ENCODE results near the gene TEAD3.

TEAD3 gene

DNA sequence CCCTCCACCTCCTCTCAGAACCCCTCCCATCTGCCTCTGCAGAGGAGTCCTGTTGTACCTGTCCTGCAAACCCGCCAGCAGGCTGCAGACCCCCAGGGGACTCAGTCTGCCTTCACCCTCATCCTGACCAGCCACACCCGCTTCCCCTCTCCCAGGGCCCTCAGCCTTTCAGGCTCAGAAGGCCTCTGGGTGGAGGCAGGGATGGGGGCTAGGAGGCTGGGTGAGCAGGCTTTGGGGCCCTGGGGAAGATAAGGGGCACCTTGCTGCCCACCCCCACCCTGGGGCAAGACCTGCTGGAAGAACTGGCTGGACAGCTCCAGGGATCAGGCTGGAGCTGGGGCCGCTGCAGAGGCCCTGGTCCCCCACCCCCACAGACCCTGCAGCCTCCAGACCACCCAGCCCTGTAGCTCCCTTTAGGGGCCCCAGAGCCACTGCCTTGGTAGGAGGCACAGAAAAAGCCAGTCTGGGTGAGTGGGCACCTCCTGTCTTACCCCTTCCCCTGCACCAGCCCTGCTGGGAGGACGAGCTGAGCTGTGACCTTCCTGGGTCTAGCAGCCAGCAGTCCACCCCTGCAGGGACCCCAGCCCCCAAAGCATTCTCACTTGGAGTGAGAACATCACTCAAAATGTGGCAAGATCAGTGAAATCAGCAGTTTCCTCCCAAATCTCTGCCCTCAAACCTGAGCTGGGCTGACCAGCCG, 5.2 kb downstream of the TEAD3 start:
- no peak for DNase-seq (ENCODE audit: low read depth)

DNA sequence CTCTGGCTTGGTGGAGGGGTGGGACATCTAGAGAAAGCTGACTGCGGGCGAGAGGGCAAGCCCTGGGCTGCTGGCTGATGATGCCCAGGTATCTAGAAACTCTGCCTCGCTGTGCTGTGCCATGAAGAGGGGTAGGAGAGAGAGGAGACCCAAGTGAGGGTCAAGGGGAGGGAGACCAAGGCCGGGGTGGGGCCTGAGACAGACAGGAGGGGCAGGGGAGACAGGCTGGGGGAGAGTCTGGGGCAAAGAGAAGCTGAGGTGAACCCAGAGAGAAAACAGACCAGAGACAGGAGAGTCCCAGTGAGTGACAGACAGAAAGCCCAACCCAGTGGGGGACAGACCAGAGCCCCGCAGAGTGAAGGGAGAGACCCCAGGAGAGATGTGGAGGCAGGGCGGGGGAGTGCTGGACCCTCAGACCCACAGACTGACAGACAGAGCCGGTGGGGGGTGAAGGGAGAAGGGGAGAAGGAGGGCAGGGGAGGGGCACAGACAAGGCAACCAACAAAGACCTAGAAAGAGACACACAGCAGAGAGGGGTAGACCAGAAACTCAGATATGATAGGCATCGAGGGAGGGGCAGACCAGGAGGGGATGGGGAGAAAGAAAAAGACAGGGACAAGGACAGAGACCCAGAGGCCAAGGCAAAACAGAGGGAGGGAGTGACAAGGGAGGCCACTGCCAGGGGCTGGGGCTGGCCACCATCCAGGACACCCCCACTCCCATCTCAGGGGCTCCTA, 5.9 kb downstream of the TEAD3 start:
- no peak for DNase-seq (ENCODE audit: low read depth)

DNA sequence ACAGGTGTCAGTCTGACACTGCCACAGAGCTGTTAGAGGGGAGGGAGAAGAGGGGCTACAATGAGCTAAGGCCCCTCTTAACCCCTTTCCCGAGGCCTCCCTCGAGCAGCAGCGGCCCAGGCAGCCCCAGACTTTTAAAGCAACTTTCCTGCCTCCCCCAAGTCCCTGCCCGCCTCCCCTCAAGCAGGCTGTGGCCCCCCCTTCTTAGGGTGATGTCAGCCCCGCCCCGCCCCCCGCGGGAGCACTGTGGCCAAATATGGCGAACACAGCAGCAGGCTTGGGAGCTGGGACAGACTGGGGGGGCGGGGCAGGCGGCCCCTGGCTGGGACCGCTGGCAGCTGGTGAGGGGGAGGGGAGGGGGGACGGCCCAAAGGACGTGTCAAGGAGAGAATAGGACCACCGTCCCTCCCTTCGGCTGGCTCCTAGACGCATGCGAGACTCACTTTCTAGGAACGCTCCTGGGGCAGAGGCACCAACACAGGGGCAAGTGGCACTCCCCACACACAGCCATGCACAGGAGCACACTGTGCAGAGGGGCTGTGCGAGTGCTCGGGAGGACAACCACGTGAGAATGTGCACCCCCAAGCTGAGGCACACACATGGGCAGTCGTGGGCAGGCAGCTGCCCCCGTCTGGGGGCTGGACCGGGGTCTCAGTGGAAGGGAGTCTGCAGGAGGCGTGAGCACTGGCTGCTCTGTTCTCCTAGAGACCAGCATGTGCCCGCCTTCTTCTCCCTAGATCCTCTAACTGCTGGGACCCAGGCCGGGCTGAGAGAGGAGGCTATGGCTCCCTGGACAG, 6.7 kb downstream of the TEAD3 start:
- no peak for DNase-seq (ENCODE audit: low read depth)

DNA sequence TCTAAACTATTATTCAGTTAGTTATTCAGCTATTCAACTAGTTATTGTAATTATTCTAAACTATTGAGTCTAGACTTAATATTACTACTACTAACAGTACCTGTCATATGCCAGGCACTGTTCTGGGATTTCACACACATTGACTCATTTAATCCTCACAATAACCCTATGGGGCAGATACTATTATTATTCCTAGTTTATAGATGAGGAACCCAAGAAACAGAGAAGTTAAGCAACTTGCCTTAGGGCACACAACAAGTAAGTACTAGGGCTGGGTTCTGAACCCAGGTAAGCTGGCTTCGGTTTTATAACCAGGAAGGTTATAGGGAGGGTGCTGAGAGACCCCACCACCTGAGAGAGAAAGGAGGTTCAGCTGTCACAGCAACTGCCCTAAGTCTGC, 7.8 kb downstream of the TEAD3 start:
- no peak for DNase-seq (ENCODE audit: low read depth)

DNA sequence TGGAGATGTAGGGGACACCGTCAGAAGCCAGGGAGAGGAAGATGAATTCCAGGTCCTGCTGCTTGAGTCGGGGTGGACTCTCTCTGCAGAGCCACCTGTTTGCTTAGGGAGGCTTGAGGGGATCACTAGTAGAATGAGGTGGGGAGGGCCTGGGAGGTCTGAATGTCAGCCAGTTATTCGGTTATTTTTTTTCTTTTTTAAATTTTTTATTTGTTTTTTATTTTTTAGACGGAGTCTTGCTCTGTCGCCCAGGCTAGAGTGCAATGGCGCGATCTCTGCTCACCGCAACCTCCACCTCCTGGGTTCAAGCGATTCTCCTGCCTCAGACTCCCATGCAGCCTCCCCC, 8.4 kb downstream of the TEAD3 start:
- DNase-seq (ENCODE audit: low read depth): no peak

DNA sequence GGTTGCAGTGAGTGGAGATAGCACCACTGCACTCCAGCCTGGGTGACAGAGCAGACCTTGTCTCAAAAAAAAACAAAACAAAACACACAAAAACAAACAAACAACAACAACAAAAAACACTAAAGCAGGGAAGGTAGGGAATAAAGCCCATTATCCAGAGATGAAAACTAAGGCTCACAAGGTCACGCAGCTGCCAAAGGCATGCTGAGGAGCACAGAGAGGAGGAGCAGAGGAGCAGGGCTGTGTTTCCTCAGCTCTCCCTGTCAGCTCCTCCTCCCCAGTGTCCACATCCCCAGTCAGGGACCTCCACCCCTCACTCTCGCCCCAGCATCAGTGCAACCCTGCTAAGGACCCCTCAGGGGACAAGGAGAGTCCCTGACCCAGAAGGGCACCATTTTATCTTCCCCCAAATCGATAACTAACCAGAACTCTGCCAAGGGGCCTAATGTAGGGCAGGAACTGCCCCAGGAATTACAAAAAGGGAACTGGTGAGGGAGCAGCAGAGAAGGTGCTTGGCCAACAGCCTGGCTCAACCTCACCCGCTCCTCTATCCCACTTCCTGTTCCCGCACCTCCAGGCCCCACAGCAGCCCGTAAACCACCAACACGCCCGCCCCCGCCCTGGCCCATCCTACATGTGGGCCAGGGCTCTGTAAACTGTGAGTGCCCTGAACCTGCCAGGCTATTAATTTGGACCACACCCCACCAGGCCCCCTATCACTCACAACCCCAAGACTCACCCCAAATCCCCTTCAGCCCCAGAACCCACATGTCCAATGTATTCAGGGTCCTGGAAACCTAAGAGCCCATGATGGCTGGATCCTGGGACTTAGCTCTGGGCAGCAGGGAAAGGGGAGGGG, 9.0 kb downstream of the TEAD3 start:
- DNase-seq (ENCODE audit: low read depth): no peak

DNA sequence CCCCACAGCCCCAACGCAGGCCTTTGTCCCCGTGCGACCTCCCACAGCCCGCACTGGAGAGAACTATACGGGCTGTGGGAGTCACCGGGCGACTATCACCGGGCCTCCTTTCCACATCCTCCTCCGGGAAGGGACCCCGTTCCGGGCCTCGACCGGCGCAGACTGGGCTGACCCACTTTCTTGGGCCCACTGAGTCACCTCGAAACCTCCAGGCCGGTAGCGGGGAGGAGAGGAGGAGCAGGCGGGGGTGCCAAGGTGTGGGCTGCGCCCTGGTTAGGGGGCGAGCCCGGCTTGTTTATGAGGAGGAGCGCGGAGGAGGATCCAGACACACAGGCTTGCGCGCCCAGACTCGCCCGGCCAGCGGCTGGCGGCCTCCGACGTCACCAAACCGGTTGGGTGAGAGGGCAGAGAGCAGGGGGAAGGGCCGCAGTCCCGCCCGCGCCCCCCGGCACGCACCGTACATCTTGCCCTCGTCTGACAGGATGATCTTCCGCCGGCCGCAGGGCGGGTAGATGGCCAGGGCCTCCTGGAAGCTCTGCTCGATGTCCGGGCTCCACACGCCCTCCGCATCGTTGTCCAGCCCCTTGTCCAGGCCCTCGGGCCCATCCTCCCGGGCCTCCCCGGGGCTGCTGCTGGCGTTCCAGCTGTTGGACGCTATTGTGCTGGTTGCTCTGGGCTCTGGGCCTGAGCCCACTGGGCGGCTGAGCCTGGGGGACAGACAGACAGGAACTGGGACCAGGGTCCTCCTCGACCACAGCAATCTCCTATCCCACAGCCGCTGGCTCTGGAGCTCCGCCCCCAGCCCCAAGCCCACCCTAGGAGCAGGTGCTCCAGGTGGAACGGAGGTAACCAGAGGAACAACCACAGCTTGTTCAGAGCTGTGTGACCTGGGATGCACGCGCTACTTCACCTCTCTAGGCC, 10.6 kb downstream of the TEAD3 start:
- no peak for DNase-seq (ENCODE audit: low read depth)

DNA sequence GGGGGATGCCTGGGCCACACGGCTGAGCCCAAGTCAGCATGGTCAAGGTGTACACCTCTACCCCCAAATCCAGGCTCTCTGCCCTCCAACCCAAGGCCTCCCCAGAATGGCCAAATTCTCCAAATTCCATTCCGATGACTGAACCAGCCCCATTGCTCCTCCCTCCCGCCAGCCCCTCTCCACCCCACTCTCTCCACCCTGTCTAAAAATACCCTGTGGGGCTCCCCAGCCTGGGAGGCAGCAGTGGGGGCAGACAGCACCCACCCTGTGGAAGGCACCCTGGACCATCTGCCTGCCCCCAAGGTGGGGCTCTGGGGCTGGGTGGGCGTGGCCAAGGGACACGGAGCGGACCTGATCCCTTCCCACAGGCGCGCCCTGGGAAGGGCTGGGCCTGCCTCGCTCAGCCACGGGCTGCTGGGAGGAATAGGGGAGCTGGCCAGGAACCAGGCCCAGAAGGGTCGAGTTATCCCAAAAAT, 11.4 kb downstream of the TEAD3 start:
- no peak for DNase-seq (ENCODE audit: low read depth)

DNA sequence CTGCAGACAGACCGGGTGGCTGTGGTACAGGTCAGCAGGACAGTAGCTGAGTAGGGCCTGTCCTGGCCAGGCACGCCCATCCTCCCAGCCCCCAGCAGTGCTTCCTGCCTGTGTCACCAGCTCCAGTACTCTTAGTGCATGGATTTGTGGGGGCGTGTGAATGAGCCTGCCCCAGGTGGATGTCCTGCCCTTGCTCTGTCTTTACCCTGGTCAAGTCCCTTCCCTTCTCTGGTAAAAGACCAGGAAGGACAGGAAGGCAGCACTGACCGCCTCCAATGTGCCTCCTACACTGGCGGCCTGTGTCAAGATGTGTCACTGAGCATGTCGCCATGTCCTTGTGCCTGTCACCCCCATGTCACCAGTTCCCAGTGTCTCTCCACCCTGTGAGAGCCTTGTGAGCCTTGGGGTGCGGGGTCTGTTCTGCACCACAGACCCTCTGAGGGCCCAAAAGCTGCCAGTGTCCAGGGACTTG, 11.9 kb downstream of the TEAD3 start:
- no peak for DNase-seq (ENCODE audit: low read depth)

DNA sequence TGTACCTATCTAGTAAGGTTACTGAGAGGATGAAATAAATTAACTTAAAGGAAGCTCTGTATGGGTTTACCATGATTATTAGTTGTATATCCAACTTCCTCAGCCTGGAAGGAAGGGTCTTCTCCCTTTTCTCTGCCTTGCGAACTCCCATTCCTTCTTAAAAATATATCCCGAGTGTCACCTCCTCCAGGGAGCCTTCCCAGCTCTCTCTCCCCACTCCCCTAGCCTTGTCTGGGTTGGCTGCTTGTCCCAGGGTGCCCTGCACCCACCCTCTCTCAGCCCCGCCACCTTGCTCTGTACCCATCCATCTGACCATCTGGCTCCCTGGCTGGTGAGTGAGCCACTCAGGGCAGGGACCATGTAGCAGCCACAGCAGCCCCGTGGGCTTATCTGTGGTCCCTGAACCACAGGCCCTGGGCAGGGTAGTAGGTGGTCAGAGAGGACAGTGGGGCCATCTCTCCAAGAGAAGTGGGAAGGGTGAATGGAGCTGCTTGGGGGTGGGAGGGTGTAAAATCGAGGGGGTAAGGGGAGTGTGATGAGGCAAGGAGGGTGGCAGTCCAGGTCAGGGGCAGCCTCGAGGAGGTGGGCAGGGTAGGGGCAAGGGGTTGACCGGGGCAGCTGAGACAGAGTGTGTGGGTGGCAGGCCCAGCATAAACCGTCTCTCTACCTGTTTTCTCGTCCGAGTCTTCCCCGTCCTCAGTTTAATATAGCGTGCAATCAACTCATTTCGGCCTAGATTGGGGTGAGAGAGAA, 12.8 kb downstream of the TEAD3 start:
- DNase-seq (ENCODE audit: low read depth): no peak

DNA sequence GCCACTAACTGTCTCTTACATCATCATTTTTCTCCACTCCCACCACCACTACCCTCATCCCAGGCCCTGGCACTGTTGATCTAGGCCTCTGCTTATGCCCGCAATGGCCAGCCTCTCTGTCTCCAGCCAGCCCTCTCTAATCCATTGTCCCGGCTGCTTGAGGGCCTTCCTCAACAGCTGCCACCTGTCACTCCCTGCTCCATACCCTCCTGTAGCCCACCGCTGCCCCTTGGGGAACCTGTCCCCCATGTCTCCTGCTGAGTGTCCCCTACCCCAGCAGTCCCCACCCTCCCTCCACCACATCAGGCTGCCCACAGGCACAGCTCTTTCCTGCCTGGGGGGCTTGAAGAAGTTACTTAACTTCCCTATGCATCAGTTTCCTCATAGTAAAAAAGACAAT, 13.4 kb downstream of the TEAD3 start:
- no peak for DNase-seq (ENCODE audit: low read depth)

DNA sequence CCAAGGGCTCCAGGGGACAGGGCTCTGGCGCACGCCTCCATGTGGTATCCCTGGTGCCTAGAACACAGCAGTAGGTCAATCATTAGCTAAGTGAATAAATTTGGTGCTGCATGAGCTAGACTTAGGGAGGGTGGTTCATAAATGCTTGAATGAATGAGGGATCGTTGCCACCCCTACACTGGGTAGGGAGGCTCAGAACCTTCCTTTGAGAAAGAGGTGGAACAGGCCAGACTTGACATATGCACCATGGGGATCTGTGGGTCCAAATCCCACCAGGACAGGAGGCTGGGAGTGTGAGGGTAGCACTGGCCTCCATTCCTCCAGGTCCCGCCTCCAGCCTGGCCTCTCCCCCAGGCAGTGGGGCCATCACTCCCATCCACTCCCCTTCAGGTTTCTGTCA, 13.8 kb downstream of the TEAD3 start:
- no peak for DNase-seq (ENCODE audit: low read depth)

DNA sequence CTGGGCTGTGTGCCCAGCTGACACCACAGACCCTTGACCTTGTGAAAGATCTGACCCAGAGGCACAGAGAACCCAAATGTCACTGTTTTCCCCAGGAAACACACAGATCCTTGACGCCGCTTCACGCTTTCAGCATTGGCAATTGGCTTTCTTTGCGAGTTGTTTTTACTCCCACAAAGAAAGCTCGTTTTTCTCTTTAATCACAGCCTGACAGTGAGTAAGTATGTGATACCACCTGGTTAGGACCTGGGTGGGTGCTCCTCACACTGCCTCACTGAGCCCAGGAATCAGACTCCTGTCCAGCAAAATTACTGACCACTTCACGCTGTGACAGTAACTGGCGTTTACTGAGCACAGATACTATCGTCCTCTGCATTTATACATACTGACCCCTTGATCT, 15.7 kb downstream of the TEAD3 start:
- no peak for DNase-seq (ENCODE audit: low read depth)

DNA sequence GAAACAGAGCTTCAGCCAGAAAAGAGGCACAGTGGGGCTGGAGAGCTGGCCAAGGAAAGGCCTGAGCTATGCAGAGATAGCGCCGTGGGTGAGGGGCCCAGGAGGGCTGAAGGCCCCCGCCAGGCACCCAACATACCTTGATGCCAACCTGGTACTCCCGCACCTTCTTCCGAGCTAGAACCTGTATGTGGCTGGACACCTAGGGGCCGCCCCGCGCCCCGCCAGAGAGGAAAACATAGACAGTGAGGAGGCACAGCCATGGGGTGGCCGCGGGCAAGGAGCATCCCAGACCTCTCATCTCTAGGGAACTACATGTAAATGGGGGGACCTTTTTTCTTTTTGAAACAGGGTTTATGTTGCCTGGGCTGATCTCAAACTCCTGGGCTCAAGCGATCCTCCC, 16.7 kb downstream of the TEAD3 start:
- no peak for DNase-seq (ENCODE audit: low read depth)

DNA sequence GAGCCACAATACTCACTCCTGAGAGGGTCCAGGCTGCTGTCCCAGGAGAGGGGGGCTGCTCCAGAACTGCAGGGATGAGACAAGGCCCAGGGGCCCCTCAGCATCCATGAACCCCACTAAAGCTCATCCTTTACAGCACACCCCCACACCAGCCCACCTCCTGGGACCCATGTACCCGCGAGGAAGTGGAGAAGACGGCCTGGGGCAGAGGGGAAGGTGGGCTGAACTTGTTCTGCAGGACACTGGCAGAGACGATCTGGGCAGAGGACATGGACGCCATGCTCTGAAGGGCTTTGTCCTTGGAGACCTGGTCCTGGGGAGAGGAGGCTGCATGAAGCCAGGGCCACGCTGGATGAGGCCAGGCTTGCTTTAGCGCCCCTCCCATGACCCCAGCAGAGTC, 18.6 kb downstream of the TEAD3 start:
- DNase-seq (ENCODE audit: low read depth): no peak

DNA sequence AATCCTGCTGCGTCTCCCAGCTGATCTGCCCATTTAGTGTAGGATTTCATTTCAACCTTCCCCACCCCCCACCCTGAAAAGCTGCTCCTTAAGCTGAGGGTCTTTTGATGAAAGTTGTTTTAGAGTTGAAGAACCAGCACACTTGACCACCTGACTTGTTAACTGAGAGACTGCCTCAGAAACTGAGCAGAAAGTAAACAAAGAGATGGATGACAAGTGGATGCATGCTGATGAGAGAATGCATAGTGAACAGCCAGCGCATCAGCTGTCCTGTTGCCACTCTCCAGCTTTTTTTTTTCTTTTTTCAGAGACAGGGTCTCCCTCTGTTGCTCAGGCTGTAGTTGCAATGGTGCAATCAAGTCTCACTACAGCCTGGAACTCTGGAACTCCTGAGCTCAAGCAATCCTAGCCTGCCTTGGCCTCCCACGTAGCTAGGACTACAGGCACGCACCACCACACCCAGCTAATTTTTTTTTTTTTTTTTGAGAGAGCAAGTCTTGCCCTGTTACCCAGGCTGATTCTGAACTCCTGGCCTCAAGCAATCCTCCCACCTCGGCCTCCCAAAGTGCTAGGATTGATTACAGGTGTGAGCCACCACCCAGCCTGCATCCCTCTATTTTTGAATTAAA, 19.2 kb downstream of the TEAD3 start:
- DNase-seq (ENCODE audit: low read depth): no peak

DNA sequence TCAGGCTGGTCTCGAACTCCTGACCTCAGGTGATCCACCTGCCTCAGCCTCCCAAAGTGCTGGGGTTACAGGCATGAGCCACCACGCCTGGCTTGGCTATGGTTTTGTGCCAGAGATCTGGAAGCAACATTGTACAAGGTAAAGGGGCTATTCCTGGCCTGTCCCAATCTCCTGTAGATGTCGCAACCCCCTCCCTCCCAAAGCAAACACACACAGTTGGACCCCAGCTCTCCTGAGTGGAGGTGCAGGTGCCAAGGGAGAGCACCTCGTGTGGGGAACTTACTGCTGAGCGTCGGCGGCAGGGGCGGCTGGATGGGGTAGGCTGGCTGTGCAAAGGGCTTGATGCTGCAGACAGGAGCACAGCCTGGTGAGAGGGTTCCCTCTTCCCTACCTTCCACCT, 19.9 kb downstream of the TEAD3 start:
- no peak for DNase-seq (ENCODE audit: low read depth)

DNA sequence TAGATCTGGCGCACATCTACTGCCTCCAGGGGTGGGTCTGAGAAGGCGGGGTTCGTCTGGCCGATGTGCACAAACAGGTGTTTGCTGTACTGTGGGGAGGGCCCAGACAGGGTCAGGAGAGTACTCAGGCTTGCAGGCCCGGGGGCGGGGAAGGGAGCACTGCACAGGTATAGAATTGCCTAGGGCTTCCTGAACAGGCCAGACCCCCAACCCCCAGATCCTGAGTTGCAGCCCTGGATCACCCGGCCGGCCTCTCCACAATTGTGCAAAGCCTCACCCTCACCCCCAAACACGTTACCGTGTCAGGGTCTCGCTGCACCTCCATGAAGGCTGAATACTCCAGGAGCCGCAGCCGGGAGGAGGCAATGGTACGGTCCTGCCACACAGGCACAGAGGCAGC, 20.9 kb downstream of the TEAD3 start:
- no peak for DNase-seq (ENCODE audit: low read depth)

DNA sequence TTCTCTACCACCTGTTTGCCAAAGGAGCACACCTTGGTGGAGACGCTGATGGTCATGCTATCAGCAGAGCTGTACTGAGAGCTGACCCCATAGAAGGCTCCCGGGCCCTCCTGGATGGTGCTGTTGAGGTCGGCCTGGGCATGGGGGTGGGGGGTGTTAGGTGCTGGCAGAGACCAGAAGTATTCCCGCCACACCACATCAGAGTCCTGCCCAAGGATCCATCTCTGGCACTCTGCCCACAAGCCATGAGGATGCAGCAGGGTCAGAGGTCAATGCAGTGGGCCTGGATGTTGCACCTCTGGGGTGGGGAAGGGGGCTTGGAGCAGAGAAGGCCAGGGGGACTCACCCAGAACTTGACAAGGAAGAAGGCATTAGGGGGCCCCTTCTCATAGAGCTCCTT, 21.3 kb downstream of the TEAD3 start:
- DNase-seq (ENCODE audit: low read depth): no peak
